Stimulated activated CD4-positive, alpha-beta T cell treated with anti-CD3 and anti-CD28 coated beads, TNF-alpha, amount 100 ng/mL, for 24 hours (primary cell): Measurements from ENCODE around the gene AGT.

ENCODE experiments used
- DNase-seq, 3 experiments: peaks; one replicate each; pipeline ENCODE4 v3.0.0-alpha.2; 2020; ENCODE audit warnings: low read depth in 3 of 3

Gene AGT

DNA sequence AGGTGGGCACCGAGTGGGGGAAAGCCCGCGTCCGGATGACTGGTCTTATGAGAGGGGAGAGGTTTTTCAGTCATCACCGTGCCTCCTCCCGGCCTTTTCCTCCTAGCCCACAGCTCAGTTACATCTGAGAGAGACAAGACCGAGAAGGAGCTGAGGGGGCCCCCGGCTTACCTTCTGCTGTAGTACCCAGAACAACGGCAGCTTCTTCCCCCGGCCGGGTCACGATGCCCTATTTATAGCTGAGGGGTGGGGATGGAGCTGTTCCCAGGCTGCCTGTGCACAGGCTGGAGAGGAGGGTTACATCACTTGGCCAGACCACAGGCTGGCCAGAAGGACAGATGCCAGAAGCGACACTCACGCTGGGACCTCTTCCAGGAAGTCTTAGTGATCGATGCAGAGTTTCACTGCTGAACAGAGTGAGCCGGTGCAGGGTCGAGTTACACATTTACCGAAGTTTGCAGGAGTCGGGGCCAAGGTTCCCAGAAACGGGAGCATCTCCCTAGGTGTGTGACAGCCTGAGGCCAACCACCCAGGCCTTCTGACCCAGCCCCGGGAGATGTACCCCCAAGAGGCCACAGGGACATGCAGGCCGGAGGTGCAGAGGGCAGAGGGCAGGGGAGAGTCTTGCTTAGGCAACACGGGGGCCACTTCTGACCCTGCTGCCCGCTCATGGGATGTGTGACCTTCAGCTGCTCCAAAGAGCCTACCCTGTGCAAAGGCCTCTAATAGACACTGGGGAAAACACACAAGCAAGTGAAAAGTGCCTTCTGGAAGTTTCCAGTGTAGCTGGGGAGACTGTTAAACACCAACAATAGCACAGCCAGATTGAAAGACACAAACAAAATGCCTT lies at the start of gene AGT:
AGT (minus strand) TSS at position 208 of the 850 bp plus-strand sequence. CDS start 3,299 bp downstream, outside the sequence.
- DNase-seq, result no peak

DNA sequence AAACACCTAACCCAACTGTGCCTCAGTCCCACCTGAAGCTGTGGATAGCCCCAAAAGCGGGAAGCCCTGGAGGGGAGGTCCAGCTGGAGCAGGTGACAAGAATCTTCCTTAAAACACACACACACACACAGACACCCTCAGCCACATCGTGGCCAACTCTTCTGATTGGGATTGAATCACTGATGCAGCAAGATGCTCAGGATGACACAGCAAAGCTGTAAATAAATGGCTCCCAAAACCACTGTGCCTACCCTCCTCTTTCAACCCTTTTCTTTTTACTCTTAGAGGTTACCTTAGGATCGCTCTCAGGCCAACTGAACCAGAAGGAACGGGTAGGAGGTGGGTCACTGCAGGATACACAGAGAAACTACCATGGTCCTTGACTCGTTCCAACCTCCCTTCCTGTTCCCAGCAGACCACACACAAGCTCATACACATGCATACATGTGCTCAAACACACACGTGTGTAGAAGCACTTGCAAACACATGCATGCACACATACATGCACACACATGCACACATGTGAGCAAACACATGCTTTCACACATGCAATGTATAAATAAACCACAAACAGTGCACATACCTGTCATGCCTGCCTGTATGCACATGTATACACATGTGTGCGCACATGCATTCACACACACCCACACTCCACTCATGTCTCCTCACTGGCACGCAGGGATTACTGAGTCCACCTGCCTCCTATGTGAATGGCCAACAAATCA lies 47.7 kb upstream of the AGT start:
- no peak for DNase-seq

DNA sequence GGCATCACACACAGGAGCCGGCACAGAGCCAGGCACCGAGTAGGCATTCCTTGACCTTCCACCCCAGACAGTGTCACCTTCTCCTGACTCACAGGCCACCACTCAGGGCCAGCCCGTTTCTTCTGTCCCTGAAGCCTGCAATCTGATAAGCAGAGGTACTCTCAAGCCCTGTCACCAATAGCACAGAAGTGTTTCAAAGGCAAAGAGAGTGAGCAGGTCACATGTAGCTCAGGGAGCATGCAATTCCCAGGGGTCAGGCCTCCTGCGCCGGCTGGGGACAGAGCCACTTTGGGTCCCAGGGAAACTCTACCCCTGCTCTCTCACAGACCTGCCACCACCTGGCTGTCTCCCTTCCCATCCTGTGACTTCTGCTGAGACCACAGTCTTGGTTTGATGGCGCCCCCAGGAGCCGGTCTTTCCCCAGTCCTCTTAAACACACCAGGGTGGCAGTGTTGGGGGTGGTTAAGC lies 46.5 kb upstream of the AGT start:
- no peak for DNase-seq

DNA sequence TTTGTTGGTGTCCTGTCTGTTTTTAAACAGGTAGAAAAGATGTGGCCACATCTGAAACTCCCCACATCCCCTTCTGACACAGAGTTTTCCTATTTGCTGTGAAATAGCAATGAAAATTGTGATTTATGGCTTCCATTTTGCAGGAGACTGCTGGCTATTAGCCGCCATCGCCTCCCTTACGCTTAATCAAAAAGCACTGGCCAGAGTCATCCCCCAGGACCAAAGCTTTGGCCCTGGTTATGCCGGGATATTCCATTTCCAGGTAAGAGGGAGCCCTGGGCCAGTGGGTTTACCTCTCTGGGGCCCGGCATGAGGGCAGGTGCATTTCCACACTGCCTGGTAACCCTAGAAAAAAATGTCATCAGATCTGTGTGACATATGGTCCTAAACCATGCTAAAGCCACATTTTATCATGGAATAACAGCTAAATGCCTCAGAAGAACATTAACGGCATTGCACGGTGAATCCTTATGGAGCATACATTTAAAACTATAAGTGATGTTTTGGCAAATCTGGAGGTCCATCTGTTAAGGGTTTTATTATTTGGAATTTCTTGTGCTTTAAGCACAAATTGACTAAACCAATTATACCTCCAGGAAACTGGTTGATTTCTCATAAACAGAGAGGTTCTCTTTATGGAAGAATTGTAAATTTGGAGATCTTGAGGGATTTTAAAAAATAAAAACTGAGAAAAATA lies 45.6 kb upstream of the AGT start:
- no peak for DNase-seq

DNA sequence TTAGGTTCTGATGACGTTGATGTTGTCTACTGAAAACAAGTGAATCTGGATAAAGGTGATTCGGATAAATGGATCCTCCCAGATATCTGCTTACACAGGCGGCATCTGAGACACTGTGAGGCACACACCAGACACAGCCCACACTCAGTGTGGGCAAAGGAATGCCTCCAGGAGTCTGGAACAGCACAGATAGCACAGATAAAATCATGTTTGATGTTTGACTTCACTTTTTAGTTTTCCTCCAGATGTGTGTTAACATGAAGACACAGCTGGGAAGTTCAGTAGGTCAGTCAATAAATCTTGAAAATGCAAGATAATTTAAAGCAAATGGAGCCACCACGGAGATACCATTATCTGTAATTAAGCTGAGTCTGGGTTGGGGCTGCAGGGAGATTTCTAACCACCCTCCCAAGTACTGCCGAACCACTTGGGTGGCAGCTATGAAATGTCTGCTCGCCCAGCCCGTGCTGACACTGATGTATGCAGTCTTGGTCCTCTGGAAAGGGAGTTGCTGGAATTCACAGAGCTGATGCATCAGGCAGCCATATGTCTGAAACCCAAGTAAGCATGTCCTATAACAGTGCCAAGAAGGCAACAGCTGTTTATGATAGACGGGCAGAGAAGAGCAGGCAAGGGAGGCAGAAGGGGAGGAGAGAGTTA lies 44.9 kb upstream of the AGT start:
- no peak for DNase-seq

DNA sequence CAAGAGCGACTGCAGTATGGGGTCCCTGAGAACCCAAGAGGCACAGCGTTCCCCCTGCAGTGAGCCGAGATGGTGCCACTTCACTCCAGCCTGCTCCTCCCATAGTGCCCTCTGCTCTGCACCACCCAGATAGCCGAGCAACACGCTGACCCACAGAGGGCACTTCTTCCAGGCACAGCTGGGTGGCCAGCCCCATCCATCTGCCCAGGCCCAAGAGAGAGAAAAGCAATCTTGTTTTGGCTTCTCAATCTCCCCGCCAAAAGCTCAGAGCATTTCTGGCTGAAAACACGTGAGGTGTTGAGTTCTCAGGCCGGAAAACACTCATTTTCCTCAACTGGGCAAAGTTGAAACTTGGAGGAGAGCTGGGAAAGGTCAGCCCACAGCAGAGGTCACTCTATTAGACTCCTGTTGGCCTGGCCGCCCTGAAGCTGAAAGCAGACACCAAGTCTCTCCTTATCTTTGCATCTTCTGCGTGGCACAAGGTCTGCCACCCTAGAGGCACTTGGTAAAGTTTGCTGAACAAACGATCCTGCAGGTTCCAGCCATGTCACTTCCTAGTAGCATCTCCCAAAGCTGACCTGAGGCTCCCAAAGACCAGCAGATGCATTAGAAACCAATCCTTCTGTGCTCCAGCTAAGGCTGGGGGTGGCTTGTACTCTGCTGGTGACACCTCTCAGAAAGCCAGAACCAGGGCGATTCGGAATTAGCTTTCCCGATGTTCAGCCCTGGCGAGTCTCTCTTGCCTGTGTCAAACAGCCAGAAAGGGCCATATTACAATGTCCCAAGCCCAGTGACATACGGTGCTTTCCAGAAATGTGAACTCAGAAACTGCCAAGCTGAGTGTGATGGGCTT lies 44.2 kb upstream of the AGT start:
- DNase-seq, result no peak

DNA sequence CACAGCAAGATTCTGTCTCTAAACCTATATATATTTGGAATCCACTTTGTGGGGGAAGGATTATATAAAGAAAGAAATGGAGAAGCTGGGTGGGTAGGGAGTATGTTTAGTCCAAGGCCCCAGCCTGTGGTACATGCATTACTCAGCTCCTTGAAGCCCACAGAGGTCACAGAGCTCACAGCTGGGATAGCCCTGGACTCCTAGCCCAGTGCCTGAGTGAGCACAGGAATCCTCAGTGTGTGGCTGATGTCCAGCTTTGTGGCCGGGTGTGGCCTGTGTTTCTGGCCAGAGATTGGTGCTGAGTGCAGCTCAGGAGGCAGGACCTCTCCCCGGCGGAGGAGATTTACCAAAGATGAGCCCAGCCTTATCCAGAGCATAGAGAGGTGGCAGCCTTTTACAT lies 40.9 kb upstream of the AGT start:
- no peak for DNase-seq

DNA sequence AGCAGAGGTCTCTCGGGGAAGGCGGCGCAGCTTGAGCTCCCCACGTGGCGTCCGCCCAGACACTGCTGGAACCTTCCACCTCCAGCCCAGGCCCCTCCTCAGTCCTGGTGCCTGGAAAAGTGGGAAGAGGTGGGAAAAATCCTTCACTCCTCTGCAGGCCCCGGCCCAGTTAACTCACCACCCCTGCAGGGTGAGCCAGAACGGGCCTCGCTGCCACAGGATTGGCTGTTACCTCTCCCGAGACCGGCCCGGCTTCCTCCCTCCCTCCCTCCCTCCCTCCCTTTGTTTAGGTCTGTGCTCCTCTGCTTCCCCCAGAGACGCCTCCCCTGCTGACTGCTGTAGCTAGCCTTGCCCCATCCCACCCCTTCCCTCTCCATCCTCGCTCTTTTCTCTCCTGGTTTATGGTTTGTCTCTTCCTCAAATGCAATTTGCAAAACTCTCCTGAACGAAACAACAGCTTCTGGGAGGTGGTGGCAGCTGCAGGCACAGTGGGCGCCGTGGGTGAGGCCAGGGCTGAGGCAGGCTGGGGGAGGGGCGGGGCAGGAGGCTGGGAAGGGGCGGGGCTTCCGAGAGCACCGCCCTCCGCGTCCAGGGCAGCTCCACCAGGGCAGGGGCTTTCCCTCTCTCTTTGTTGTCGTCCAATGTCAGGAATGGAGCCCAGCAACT lies 39.8 kb upstream of the AGT start:
- peak in 2 of 3 experiments; percentile 6 to 22 for DNase-seq

DNA sequence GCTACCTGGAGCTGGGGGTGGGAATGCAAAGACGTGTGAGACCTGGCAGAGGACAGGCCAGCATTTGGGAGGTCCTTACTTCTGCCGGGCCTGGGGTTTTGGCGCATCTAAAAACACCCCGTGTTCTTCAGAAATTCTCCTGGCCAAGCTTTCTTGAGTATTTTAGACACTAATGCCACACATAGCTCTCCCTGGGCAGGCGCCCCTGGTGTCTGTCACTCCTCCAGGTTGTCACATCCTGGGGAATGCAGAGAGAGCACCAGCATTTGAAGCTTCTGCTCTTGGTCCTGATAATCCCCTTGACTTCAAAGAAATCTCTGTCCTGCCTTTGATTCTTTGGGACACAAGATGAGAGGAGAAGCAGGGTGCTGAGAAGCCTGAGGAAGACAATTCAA lies 39.3 kb upstream of the AGT start:
- no peak for DNase-seq

DNA sequence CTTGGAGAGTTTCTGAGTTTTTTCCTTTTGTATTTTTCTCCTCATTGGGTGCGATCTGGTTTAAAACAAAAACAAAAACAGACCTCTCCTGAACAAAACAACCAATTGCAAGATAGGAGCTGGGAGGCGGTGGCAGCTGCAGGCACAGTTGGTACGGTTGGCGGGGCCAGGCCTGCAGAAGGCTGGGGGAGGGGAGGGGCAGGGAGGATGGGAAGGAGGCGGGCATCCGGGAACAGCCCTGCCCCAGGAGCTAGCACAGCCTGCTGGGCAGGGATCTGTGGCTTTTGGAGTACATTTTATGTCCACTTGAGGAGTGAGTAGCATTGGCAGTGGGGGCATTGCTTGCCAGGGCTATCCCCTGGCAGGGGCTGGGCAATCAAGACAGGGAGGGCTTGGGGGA lies 38.5 kb upstream of the AGT start:
- no peak for DNase-seq

DNA sequence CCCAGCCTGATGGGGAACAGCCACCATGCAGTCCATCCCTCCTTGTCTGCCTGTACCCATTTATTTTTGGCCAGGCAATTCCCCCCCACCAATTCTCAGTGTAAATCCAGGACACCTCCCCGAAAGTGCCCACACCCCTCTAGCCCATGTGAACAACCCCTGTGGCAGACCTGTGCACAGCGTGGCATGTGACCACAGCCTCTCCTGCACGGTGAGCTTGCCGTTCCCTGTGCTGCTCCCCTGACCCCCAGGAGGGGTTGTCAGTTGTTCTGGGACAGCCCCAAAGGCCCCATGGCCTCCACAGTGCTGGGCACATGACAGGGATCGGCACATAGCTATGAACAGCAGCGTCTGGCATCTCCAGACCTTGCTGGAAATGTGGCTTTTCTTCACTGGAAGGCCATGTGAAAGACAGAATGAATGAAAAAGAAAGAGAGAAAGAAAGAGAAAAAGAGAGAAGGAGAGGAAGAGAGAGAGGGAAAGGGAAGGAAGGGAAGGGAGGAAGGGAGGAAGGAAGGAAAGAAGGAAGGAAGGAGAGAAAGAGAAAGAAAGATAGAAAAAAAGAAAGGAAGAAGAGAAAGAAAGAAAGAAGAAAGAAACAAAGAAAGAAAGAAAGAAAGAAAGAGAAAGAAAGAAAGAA lies 37.2 kb upstream of the AGT start:
- DNase-seq, result no peak

DNA sequence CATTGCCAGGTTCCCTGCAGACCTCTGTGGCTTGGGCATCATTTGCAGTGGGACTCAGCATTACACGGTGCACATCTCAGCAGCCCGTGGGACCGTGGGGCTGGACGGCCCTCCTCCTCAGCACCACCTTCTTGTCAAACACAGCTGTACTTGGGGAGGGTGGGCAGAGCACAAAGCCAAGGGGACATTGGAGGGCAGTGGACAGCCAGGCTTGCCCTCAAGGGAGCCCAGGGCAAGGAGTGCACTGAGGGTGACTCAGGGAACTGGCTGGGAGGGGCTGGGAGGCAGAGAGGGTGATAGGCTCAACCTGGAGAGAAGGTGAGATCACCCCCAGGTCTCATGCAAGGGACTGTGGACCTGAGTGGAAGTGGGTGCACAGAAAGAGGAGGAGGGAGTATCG lies 36.7 kb upstream of the AGT start:
- no peak for DNase-seq

DNA sequence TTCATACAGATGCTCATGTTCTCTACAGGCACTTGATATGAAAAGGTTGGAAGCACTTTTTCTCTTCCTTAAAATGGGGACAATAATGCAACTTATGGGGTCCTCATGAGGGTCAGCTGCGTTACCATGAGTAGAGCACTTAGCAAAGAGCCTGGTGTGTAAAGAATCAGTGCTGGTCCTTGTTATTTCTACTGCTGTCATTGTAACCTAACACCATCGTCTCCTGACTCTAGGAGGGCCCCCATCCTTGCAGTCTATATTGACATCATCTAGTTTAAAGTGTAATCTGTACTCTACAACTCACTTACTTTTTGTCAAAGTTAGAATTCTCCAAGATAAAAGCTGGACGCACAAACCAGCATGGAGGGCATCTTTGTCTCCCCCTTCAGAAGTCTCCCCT lies 35.7 kb upstream of the AGT start:
- DNase-seq, result no peak

DNA sequence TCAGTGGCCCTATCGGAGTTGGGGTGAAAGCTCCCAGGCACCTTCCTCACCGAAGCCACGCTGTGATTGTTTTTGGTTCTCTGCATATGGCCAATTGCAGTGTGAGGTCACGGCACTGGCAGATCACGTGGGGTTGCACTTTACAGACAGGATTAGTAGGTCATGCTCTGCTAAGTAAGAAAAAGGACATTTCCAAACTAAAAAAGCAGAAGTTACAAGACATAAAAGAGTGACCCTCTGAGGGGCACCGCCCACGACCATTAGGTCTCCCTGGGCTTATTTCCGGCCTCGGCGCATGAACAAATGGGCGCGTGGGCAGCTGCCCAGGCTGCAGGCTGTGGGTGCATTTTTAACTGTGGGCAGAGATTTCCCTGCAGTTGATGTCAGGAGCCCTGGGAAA lies 35.2 kb upstream of the AGT start:
- DNase-seq, result no peak

DNA sequence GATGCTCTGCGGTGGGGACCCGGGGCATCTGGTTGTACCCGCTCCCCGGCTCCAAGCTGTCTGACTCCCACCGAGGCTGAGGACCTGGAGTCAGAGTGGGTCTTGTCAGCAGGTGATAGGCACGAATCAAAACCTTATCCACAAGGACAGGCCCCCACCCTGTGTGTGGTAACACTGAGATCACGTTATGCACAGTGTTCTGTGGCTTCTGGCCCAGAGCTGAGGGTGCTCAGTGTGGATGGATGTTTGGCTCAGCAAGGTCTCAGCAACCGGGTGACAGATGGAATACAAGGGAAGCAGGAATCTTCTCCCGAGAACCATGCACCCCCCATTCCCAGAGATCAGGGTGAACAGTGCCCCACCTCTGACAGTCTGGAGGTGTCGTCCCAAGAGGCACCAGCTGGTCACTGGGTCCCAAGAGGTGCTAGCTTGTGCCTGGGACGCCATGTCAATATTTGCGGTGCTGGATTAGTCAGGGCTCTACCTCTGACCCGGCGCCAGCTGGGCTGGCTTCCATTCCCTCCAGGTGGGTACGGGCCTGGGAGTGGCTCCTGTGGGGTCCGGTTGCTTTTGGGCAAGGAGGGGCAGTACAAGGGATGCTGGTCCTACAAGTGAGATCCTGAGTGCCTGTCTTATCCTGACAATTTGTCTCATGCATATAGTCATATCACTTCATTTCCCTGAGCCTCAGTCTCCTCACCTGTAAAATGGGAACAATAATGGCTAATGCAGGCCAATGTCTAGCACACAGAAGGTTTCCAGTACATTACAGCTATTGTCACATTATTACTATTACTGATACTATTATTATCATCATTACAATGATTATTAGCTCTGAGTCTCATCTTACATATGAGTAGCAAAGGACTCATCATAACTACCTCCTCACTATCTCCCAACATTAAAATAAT lies 34.2 kb upstream of the AGT start:
- no peak for DNase-seq

DNA sequence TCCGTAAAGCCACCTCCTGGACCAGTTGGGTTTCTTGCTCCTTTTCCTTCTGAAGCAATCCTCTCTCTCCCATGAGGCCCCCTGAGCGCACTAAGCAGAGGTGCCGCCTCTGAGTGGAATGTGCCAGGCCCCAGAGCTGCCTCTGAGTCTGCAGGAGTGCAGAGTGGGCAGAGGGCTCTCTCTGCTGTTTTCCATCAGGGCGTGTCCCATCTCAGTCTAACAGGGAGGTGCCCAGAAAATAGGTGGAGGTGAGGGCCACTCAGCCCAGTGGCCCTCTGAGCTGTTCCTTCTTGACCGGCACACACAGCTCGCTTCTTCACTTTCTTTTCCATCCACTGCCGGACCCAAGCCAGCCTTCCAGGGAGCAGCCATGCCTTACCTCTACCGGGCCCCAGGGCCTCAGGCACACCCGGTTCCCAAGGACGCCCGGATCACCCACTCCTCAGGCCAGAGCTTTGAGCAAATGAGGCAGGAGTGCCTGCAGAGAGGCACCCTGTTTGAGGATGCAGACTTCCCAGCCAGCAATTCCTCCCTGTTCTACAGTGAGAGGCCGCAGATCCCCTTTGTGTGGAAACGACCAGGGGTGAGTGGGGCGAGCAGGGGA lies 33.3 kb upstream of the AGT start, which contains the start of gene CAPN9:
CAPN9 (plus strand) TSS at position 262 of the 604 bp plus-strand sequence; CDS start at position 371, 109 bp downstream.
- DNase-seq, result no peak

DNA sequence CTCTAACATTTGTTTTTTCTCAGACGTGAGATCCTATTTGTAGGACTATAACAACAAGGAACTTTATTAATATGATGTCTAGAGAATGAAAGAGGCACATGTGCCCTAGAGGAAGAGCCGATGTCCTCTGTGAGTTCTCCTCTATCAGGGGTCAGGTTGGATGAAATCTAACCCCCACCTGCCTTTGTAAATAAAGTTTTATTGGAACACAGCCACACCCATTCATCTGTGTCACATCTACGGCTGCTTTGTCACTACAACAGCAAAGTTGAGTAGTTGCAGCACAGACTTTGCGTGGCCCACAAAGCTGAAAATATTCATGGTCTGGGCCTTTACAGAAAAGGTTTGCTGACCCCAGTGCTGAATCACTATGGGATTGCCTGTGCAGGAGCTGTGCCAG lies 32.7 kb upstream of the AGT start:
- no peak for DNase-seq

DNA sequence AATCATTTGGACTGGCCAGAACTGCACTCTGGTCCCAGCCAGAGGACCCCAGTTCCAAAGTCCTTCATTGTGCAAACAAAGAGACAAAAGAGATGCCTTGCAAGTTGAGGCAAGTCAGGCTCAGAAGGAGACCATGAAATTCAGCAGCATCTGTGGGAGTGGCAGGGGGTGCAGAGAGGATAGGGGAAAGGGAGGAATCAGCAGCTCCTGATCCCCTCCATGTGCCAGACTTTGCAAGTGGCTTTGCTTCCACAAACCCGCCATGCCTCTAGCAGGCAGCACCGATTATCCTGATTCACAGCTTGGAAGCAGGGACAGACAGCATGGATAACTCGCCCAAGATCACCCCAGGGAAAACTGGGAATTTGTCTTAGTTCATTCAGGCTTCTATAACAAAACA lies 31.1 kb upstream of the AGT start:
- no peak for DNase-seq
